ENCODE results near the gene VAPB.

DNA sequence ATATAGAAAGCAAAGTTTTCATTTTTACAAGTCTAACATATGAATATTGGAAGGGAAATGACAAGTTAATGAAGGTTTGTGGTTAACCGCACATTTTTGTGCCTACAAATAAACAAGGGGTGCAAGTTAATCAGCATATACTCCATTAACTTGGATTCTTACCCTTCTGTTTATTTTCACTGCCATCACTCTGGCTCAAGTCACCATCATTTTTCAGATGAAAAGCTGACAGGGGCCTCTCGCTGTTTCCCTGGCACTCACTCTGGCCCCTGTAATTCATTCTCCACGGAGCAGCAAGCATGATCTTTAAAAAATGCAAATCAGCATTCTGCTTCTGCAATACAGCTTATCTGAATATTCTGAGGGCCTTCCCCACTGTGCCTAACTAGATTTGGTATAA is 96.4 kb downstream of the VAPB start:
- TF ChIP-seq, protein P1, sequence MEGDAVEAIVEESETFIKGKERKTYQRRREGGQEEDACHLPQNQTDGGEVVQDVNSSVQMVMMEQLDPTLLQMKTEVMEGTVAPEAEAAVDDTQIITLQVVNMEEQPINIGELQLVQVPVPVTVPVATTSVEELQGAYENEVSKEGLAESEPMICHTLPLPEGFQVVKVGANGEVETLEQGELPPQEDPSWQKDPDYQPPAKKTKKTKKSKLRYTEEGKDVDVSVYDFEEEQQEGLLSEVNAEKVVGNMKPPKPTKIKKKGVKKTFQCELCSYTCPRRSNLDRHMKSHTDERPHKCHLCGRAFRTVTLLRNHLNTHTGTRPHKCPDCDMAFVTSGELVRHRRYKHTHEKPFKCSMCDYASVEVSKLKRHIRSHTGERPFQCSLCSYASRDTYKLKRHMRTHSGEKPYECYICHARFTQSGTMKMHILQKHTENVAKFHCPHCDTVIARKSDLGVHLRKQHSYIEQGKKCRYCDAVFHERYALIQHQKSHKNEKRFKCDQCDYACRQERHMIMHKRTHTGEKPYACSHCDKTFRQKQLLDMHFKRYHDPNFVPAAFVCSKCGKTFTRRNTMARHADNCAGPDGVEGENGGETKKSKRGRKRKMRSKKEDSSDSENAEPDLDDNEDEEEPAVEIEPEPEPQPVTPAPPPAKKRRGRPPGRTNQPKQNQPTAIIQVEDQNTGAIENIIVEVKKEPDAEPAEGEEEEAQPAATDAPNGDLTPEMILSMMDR (IDR thresholded peaks at IDR 0.05) = no peak
- TF ChIP-seq POLR2A (IDR thresholded peaks at IDR 0.05) (no peak), EP300 (IDR thresholded peaks at IDR 0.05) (no peak)
